ENCODE data around the gene LCN15. TPM values are rescaled to one million over a fixed set of nuclear protein-coding genes. Genes with fewer than 3 reads are reported as not detected.
"Not testable (repeated sequence)": the region's sequence is repeated elsewhere in the genome, so short reads cannot be mapped to it uniquely, and the experiment has no call there.

LCN15 gene
- total and polyA plus RNA-seq, 10 of the 15 experiments (the other 5 are each of a cell fraction or from before 2014, with no cell fraction given): 0.37 to 0.50 TPM; not detected in 8

DNA sequence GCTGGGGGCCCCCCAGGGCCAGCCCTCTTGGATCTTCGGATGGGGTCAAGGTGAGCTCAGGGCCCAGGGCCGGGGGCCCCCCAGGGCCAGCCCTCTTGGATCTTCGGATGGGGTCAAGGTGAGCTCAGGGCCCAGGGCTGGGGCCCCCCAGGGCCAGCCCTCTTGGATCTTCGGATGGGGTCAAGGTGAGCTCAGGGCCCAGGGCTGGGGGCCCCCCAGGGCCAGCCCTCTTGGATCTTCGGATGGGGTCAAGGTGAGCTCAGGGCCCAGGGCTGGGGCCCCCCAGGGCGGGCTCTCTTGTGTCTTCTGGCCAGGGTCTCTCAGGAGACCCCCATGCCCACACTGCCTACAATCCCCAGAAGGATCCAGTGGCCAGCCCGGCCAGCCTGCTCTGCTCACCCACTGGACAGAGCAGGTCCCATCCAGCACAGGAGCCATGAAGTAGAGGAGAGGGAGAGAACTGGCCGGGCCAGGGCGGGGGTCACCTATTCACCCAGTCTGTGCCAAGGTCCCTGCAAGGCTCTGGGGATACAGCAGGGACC lies 38.8 kb upstream of the LCN15 start:
- H3K9ac ChIP-seq (ENCODE audit: control insufficient read depth, insufficient read depth, low read length); RAD21 ChIA-PET (ENCODE audit: unreplicated experiment); H3K79me2 ChIP-seq (ENCODE audit: control insufficient read depth, insufficient read depth, low read length); BruUV-seq (replicated peaks); SMC1A ChIA-PET (ENCODE audit: uncharacterized antibody, unreplicated experiment); H3K4me2 ChIP-seq (ENCODE audit: control insufficient read depth, insufficient read depth); FAIRE-seq; H3K9me3 ChIP-seq (replicated peaks; ENCODE audit: control insufficient read depth, insufficient read depth, low read length); H3K27ac ChIP-seq (ENCODE audit: control insufficient read depth, insufficient read depth); ATAC-seq; H2AFZ ChIP-seq (ENCODE audit: control insufficient read depth, low read depth, low read length); H4K20me1 ChIP-seq (ENCODE audit: control insufficient read depth, insufficient read depth); in situ Hi-C loops (cut with MboI); H3K27me3 ChIP-seq (replicated peaks in 1 of 2; ENCODE audit: control insufficient read depth in 2 of 2, insufficient read depth in 2 of 2, low read length in 1 of 2); DNase-seq (ENCODE audit: low read depth, low spot score); H3K4me3 ChIP-seq; H3K36me3 ChIP-seq (ENCODE audit: control insufficient read depth in 2 of 2, insufficient read depth in 2 of 2, low read length in 1 of 2): not testable (repeated sequence)
- WGBS (ENCODE audit: insufficient coverage, insufficient replicate concordance, low lambda C conversion rate, missing lambda C conversion rate): 84% methylated on average over 7 of the region's 9 CpGs
- ChIA-PET CTCF (interaction anchor here (0.5 to 3.2 kb wide), 2 partner anchors 11 to 332 kb away, joined by 5 to 13 read pairs; no protein-coding TSS in a partner anchor), POLR2A (interaction anchor here (1.1 kb wide), 1 partner anchor 11 kb away, joined by 4 read pairs; no protein-coding TSS in a partner anchor)
- peaks cover 16% of the 10 kb centered on the region for H3K4me1 ChIP-seq (ENCODE audit: control insufficient read depth, insufficient read depth, low read length)
- intact Hi-C loops (cut with micrococcal nuclease; ENCODE audit: unreplicated experiment): loop anchor here (10.0 kb wide), 1 partner anchor 82 kb away; the partner anchor contains the start of gene TRAF2

DNA sequence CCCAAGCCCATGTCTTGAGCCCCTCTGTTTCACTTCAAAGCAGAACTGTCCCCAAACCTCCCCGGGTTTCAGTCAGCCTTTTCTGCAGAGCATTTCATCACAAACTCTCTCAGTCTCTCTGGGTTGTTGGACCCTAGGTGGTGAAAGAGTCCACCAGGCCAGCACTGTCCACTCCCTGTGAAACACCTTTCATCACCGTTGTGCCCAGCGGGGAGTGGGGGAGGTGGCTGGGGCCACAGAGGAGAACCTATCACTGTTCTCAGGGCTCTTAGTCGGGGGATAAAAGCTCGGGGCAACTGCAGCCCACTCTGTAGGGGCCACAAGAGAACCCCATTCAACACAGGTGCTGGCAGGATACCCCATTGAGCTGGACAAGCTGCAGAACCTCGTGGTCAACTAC lies 38.0 kb upstream of the LCN15 start:
- Histone ChIP-seq H3K4me3 (no peak overlapping the region), H3K27me3 (replicated peaks in 1 of 2; ENCODE audit: control insufficient read depth in 2 of 2, insufficient read depth in 2 of 2, low read length in 1 of 2) (no peaks in the 10 kb centered on the region), H3K9ac (ENCODE audit: control insufficient read depth, insufficient read depth, low read length) (no peak overlapping the region), H3K4me2 (ENCODE audit: control insufficient read depth, insufficient read depth) (no peak overlapping the region), H2AFZ (ENCODE audit: control insufficient read depth, low read depth, low read length) (no peak overlapping the region), H3K27ac (ENCODE audit: control insufficient read depth, insufficient read depth) (no peak overlapping the region), H4K20me1 (ENCODE audit: control insufficient read depth, insufficient read depth) (no peaks in the 10 kb centered on the region), H3K4me1 (ENCODE audit: control insufficient read depth, insufficient read depth, low read length) (peaks cover 16% of the 10 kb centered on the region), H3K9me3 (replicated peaks; ENCODE audit: control insufficient read depth, insufficient read depth, low read length) (no peaks in the 10 kb centered on the region), H3K36me3 (ENCODE audit: control insufficient read depth in 2 of 2, insufficient read depth in 2 of 2, low read length in 1 of 2) (no peaks in the 10 kb centered on the region), H3K79me2 (ENCODE audit: control insufficient read depth, insufficient read depth, low read length) (0 out of 2 replicates have a peak, but pooled peaks cover 4% of the 10 kb centered on the region)
- in situ Hi-C loops (cut with MboI) (no loop called here), intact Hi-C loops (cut with micrococcal nuclease; ENCODE audit: unreplicated experiment) (loop anchor here (10.0 kb wide), 1 partner anchor 82 kb away; the partner anchor contains the start of gene TRAF2)
- ChIA-PET POLR2A (interaction anchor here (1.2 kb wide), 1 partner anchor 13 kb away, joined by 3 read pairs; no protein-coding TSS in a partner anchor), CTCF (interaction anchor here (0.9 to 3.2 kb wide), 4 partner anchors 10 to 227 kb away, joined by 3 to 13 read pairs (median 4); no protein-coding TSS in a partner anchor), SMC1A (ENCODE audit: uncharacterized antibody, unreplicated experiment) (interaction anchor here (0.5 kb wide), 1 partner anchor 70 kb away, joined by 3 read pairs; no protein-coding TSS in a partner anchor), RAD21 (ENCODE audit: unreplicated experiment) (no interaction called here)
- ATAC-seq: no peak
- no peak for DNase-seq (ENCODE audit: low read depth, low spot score)
- 52% methylated on average over 6 of the region's 6 CpGs for WGBS (ENCODE audit: insufficient coverage, insufficient replicate concordance, low lambda C conversion rate, missing lambda C conversion rate)
- no peak for FAIRE-seq
- BruUV-seq (replicated peaks): no TSS peak
- TF ChIP-seq RUNX3 (IDR thresholded peaks at IDR 0.05; ENCODE audit: low read length) (no peak), IKZF2 (IDR thresholded peaks at IDR 0.05) (no peak), SRF (IDR thresholded peaks at IDR 0.05; ENCODE audit: low read depth in 2 of 2, low read length in 2 of 2) (no peak), ZNF274 (IDR thresholded peaks at IDR 0.05; ENCODE audit: insufficient read depth, insufficient read length) (no peak), NRF1 (conservative IDR thresholded peaks at IDR 0.05; ENCODE audit: low read depth, low read length) (no peak), HCFC1 (IDR thresholded peaks at IDR 0.05; ENCODE audit: low read length) (no peak), MTA3 (IDR thresholded peaks at IDR 0.05; ENCODE audit: borderline replicate concordance, low read length) (no peak), SMARCA5 (IDR thresholded peaks at IDR 0.05) (no peak), HDAC6 (IDR thresholded peaks at IDR 0.05; ENCODE audit: unreplicated experiment) (no peak), CHD1 (IDR thresholded peaks at IDR 0.05; ENCODE audit: low read depth, low read length) (no peak), STAT3 (IDR thresholded peaks at IDR 0.05; ENCODE audit: low read depth, low read length) (no peak), SP1 (IDR thresholded peaks at IDR 0.05; ENCODE audit: low read depth, low read length) (no peak), NFYB (IDR thresholded peaks at IDR 0.05; ENCODE audit: insufficient read depth, low read depth, low read length) (no peak)
- TF ChIP-seq, protein P1, sequence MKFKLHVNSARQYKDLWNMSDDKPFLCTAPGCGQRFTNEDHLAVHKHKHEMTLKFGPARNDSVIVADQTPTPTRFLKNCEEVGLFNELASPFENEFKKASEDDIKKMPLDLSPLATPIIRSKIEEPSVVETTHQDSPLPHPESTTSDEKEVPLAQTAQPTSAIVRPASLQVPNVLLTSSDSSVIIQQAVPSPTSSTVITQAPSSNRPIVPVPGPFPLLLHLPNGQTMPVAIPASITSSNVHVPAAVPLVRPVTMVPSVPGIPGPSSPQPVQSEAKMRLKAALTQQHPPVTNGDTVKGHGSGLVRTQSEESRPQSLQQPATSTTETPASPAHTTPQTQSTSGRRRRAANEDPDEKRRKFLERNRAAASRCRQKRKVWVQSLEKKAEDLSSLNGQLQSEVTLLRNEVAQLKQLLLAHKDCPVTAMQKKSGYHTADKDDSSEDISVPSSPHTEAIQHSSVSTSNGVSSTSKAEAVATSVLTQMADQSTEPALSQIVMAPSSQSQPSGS (IDR thresholded peaks at IDR 0.05; ENCODE audit: low read length): no peak
- TF ChIP-seq, protein P2, sequence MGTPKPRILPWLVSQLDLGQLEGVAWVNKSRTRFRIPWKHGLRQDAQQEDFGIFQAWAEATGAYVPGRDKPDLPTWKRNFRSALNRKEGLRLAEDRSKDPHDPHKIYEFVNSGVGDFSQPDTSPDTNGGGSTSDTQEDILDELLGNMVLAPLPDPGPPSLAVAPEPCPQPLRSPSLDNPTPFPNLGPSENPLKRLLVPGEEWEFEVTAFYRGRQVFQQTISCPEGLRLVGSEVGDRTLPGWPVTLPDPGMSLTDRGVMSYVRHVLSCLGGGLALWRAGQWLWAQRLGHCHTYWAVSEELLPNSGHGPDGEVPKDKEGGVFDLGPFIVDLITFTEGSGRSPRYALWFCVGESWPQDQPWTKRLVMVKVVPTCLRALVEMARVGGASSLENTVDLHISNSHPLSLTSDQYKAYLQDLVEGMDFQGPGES (IDR thresholded peaks at IDR 0.05): no peak
